ENCODE results near the gene KRTAP4-12.
"Not testable (repeated sequence)": the region's sequence is repeated elsewhere in the genome, so short reads cannot be mapped to it uniquely, and the experiment has no call there.

The KRTAP4-12 gene

DNA sequence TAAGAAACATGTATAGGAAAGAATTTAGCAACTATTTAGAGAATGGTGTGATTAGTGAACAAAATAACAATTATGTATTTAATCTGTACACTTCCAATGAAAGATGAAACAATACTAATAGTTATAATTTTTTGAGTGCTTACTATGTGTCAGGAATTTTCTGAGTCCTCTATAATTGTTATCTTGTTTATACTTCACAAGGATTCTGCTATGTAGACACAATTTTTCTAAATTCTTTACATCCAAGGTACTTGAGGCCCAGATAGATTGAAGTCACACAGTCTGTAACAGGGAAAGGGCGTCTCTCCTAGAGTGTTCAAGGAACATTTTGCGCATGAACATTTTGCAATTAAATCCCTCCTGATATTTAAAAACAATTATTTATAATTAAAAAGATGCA, 1.1 kb upstream of the KRTAP4-12 start:
- no peak for DNase-seq

DNA sequence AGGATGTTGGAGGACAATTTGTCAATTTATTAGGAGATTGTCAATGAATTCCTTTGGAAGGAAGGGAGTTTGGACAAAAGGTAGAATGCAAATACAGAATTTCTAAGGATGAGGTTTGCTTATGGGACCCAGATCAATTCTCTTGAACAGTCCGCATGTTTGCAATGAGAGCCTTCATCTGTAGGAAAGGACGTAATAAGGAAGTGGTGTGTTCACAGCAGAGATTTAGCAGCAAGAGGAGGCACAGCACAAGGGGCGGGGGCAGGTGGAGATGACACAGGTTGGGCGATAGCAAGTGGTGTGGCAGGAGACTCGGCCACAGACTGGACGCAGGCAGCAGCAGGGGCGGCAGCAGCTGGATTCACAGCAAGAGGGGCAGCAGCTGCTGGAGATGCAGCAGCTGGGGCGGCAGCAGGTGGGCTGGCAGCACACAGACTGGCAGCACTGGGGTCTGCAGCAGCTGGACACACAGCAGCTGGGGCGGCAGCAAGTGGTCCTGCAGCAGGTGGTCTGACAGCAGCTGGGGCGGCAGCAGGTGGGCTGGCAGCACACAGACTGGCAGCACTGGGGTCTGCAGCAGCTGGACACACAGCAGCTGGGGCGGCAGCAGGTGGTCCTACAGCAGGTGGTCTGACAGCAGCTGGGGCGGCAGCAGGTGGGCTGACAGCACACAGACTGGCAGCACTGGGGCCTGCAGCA, 541 bp downstream of the KRTAP4-12 start:
- not testable (repeated sequence) for DNase-seq

DNA sequence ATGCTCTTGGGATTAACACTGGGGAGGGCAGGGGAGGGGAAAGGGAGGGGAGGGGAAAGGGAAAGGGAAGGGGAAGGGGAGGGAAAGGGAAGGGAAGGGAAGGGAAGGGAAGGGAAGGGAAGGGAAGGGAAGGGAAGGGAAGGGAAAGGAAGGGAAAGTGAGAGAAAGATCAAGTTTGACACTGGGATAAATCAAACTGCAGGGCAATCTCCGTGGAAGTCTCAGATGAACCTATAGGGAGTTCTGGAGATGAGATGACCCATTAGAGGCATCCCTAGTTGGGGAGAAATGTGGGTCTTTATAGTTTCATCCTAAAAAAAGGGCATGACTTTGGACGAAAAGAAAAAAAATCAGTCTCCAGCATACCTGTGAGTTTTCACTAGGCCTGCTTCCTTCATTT, 2.2 kb downstream of the KRTAP4-12 start:
- no peak for DNase-seq

DNA sequence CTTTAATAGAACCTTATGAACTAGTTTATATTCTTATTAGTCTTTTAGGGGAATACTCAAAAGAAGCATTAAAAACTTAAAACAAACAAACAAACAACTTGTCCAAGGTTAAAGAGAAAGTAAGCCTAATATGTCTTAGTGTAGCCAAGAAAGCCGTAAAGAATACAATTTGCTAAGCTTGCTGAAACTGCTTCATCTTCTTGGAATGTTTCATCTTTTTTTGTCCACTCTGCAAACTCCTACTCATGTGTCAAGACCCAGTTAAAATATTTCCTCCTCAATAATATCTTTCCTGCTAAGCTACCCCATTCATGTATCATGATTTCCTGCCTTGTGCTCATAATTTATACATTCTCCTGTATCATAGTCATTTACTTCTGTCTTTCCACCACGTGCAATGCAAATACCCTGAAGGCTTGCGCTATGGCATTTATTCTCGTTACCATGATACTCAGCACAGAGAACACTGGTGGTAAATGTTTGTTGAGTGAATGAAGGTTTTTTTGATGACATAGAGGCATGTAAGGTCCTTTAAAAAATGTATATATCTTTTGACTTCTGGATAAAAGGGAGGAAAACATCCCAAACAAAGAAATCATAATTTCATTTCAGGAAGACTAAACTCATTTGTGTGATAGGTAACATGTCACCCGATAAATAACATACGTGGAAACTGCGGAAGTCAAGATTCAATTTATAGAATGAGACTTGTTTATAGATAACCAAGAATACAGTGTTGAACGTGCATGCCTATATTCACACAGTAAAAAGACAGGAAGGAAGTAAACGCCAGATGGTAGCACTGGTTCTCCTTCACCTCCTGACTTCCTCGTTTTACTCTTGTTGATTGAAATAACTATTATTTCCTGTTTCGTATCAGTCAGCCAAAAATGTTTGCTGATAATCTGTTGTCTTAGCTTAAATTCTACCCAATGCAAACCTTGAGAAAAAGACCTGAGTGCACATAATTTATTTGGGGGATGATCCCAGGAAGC, 4.0 kb downstream of the KRTAP4-12 start:
- peak; percentile 20 for DNase-seq

DNA sequence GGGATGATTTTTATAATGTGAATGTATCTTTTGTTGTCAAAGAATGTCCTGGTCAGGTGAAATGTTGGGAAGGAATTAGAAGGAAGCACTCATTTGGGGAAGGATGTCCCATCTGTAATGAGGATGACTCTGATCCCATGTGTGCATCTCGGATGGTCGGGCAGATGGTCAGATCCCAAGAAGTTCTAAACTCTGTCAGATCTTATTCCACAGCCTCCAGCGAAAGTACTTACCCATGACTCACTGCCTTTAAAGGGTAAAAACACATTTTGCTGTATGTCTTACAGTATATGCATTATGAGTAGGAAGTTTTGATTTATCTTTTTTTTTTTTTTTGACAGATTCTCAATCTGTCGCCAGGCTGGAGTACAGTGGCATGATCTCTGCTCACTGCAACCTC, 5.3 kb downstream of the KRTAP4-12 start:
- no peak for DNase-seq

DNA sequence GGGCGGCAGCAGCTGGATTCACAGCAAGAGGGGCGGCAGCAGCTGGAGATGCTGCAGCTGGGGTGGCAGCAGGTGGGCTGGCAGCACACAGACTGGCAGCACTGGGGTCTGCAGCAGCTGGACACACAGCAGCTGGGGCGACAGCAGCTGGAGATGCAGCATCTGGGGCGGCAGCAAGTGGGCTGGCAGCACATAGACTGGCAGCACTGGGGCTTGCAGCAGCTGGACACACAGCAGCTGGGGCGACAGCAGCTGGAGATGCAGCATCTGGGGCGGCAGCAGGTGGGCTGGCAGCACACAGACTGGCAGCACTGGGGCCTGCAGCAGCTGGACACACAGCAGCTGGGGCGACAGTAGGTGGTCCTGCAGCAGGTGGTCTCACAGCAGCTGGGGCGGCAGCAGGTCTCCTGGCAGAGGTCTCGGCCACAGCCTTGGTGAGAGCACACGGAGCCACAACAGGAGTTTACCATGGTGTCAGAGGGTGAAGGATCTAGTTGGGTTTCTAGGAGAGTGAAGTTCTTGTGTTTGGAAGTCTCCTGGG, 6.1 kb downstream of the KRTAP4-12 start, which contains the start of gene KRTAP4-11:
TSS of gene KRTAP4-11 (minus strand) at position 528 of the 541 bp plus-strand sequence. CDS start at position 470, 58 bp downstream.
- not testable (repeated sequence) for DNase-seq

DNA sequence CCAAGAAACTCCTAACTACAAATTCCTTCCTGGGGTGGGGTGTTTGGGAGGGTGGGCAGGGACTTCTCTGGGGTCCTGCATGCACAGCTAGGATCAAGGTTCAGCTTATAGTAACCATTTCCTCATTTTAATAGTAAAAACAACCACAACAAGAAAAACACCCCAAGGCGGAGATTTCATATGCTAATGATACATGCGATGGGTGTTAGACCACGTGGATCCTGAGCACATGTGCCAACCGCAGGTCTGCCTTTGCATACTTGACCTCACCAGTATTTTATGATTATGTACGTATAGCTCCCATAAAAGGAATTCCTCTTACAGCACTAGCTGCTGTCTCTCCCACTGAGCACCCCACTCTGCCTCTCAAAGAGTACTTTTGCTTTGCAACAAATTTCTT, 7.7 kb downstream of the KRTAP4-12 start:
- DNase-seq = peak; percentile 41

DNA sequence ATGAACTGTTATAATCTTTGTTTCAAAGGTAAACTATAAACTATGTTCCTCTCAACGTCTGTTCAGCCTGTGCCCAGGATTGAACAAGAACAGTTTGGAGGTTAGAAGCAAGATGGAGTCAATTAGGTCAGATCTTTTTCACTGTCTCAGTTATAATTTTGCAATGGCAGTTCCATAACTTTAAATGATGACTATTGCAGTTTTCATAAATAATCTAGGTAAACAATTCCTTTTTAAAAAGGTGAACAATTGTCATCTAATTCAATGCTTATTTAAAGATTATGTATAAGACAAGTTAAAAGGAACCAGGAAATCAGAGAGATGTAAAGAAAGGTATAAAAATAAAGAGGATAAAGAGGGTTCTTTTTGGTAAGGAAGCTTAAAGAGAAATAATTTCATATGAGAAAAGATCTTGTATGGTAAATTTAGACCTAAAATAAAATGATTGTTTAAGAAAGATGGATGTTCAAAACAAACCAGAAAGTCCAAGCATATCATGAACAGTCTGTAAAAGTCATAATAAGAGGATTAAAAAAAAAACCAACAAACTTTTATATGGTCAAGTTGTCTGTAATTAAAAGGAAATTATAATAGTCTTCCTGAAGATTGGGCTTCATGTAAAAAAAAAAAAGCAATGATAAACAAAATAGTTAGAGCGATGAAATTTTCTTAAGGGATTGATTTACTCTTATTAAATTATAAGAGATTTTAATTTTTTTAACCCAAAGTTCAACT, 12.7 kb downstream of the KRTAP4-12 start:
- no peak for DNase-seq

DNA sequence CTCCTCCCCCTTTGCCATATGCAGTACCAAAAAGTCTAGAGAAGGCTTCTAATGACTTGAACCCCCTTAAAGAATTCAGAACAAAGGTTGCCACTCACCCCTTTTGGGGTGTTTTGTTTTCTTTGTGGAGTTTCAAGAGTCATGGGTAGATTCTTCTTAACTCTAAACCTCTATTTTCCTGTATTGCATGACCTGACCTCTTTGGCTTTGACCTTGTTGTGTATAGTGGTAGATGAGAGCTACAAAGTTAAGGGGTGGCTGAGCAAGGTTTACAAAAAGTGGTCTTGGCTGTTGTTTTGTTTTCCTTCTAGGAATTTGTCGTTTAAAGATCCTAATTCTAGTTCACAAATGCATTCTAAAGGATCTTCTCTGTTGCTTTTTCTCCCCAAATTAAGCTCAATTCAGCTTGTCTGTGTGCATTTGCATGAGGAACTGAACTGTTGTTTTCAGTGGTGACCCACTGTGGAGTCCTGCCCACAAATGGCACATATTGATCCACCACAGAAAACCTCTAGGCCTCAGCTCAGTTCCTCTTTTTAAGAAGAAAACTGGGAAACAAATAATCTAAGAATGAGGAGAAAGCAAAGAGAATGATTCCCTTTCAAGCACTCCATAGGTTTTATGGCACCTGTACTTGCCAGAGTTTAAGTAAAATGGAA, 15.1 kb downstream of the KRTAP4-12 start:
- not testable (repeated sequence) for DNase-seq

DNA sequence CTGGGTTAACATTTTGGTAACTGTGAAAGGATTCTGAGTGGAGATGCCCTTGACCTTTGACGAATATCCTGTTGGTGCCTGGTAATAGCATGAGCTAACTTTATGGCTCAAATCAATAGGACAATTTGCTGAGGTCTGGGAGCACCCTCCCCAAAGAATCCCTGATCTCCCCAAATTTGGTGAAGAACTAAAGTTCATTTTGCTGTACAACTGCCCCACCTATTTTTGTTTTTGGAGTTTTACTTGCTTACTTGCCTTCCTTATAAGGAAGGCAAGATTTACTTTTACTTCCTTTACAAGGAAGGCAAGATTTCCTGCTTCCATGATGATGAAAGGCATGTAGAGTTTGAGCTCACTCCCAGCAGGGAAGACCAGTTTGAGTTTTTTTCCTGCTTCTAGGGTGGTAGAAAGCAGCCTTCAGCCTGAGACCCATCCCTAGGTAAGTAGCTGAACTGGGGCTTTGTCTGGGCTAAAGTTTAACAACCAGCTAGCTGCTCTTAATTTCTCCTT, 16.0 kb downstream of the KRTAP4-12 start:
- no peak for DNase-seq

DNA sequence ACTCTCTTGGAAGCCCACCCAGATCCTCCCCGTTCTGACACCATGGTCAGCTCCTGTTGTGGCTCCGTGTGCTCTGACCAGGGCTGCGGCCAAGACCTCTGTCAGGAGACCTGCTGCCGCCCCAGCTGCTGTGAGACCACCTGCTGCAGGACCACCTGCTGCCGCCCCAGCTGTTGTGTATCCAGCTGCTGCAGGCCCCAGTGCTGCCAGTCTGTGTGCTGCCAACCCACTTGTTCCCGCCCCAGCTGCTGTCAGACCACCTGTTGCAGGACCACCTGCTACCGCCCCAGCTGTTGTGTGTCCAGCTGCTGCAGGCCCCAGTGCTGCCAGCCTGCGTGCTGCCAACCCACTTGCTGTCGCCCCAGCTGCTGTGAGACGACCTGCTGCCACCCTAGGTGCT, 18.6 kb downstream of the KRTAP4-12 start, which contains the start of gene KRTAP4-9:
TSS of gene KRTAP4-9 (plus strand) at position 43 of the 400 bp plus-strand sequence. CDS start at position 43, 0 bp downstream.
- not testable (repeated sequence) for DNase-seq

DNA sequence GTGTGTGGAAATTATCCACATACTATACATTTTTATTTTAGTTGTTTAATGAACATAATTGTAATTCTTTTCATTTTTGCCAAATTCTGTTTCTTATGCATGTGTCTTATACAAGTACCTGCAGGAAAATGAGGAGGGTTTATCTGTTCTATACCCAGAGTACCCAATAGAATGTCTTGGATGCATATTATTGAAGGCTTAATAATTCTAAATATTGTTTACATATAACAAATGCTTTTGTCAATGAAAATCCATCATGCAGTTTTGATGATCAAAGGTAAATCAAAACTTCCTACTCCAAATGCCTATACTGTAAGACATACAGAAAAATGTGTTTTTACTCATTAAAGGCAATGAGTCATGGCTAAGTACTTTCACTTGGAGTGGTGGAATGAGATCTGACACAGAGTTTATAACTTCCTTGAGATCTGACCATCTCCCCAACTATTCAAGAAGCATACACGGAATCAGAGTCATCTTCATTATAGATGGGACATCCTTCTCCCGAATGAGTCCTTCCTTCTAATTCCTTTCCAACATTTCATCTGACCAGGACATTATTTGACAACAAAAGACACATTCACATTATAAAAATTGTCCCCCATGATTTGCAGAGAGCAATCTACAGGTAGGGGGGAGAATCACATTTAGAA, 19.5 kb downstream of the KRTAP4-12 start:
- not testable (repeated sequence) for DNase-seq

DNA sequence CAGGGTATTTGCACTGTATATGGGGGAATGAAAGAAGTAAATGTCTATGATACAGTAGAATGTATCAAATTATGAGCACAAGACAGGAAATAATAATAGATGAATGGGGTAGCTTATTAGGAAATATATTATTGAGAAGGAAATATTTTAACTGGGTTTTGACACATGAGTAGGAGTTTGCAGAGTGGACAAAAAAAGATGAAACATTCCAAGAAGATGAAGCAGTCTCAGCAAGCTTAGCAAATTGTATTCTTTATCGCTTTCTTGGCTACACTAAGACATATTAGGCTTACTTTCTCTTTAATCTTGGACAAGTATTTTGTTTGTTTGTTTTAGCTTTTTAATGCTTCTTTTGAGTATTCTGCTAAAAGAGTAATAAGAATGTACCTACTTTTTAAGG, 20.1 kb downstream of the KRTAP4-12 start:
- no peak for DNase-seq

DNA sequence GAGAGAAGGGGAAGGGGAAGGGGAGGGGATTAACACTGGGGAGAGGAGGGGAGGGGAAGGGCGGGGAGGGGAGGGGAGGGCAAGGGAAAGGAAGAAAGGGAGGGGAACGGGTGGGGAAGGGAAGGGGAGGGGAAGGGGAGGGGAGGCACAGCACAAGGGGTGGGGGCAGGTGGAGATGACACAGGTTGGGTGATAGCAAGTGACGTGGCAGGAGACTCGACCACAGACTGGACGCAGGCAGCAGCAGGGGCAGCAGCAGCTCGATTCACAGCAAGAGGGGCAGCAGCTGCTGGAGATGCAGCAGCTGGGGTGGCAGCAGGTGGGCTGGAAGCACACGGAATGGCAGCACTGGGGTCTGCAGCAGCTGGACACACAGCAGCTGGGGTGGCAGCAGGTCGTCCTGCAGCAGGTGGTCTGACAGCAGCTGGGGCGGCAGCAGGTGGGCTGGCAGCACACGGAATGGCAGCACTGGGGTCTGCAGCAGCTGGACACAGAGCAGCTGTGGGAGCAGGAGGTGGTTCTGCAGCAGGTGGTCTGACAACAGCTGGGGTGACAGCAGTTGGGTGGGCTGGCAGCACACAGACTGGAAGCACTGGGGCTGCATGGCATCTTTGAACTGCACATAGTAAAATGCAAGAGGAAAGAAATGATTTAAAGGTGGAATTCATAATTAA, 22.3 kb downstream of the KRTAP4-12 start, which contains the start of gene KRTAP4-16:
TSS of gene KRTAP4-16 (minus strand) at position 624 of the 674 bp plus-strand sequence. CDS start at position 624, 0 bp downstream.
- DNase-seq = no peak

DNA sequence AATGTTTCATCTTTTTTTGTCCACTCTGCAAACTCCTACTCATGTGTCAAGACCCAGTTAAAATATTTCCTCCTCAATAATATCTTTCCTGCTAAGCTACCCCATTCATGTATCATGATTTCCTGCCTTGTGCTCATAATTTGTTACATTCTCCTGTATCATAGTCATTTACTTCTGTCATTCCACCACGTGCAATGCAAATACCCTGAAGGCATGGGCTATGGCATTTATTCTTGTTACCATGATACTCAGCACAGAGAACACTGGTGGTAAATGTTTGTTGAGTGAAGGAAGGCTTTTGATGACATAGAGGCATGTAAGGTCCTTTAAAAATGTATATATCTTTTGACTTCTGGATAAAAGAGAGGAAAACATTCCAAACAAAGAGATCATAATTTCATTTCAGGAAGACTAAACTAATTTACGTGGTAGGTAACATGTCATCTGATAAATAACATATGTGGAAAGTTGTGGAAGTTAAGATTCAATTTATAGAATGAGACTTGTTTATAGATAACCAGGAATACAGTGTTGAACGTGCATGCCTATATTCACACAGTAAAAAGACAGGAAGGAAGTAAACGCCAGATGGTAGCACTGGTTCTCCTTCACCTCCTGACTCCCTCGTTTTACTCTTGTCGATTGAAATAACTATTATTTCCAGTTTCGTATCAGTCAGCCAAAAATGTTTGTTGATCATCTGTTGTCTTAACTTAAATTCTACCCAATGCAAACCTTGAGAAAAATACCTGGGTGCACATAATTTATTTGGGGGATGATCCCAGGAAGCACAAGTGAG, 24.1 kb downstream of the KRTAP4-12 start:
- not testable (repeated sequence) for DNase-seq

DNA sequence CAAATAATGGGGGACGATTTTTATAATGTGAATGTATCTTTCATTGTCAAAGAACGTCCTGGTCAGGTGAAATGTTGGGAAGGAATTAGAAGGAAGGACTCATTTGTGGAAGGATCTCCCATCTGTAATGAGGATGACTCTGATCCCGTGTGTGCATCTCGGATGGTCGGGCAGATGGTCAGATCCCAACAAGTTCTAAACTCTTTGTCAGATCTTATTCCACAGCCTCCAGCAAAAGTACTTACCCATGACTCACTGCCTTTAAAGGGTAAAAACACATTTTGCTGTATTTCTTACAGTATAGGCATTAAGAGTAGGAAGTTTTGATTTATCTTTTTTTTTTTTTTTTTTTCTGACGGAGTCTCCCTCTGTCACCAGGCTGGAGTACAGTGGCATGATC, 25.5 kb downstream of the KRTAP4-12 start:
- DNase-seq = no peak

DNA sequence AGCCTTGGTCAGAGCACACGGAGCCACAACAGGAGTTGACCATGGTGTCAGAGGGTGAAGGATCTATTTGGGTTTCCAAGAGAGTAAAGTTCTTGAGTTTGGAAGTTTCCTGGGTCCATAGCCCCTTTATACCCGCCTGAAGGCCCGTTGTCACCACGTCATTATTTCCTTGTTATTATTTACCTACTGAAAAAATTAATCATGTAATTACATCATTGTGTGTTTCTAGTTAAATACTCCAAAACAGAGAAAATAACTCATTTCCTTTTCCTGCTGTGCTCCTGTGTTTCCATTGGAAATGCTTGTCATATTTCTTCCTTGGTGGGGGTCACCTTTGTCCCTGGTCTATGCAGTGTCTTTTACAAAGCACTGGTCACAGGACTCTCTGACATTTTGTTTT, 25.9 kb downstream of the KRTAP4-12 start, which contains the start of gene KRTAP4-8:
TSS of gene KRTAP4-8 (minus strand) at position 101 of the 400 bp plus-strand sequence. CDS start at position 43, 58 bp downstream.
- no peak for DNase-seq

DNA sequence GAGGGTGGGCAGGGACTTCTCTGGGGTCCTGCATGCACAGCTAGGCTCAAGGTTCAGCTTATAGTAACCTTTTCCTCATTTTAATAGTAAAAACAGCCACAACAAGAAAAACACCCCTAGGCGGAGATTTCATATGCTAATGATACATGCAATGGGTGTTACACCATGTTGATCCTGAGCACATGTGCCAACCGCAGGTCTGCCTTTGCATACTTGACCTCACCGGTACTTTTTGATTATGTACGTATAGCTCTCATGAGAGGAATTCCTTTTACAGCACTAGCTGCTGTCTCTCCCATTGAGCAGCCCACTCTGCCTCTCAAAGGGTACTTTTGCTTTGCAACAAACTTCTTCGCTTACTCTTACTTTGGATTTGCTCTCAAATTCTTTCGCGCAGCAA, 27.9 kb downstream of the KRTAP4-12 start:
- no peak for DNase-seq

DNA sequence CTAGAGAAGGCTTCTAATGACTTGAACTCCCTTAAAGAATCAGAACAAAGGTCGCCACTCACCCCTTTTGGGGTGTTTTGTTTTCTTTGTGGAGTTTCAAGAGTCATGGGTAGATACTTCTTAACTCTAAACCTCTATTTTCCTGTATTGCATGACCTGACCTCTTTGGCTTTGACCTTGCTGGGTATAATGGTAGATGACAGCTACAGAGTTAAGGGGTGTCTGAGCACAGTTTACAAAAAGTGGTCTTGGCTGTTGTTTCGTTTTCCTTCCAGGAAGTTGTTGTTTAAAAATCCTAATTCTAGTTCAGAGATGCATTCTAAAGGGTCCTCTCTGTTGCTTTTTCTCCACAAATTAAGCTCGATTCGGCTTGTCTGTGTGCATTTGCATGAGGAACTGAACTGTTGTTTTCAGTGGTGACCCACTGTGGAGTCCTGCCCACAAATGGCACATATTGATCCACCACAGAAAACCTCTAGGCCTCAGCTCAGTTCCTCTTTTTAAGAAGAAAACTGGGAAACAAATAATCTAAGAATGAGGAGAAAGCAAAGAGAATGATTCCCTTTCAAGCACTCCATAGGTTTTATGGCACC, 35.1 kb downstream of the KRTAP4-12 start:
- DNase-seq = not testable (repeated sequence)

All from CD4-positive, alpha-beta T cell treated with Interferon gamma for 1 hour (primary cell).